Effector memory CD4-positive, alpha-beta T cell (primary cell): ENCODE data around the gene ARHGAP28.

Source experiments
- DNase-seq, 3 donors: peaks; one replicate each; pipeline ENCODE4 v3.0.0-alpha.2; 2020
- H3K27ac ChIP-seq: 2 replicates; pipeline ENCODE4 v1.7.0; 2013; ENCODE audit warnings: mild to moderate bottlenecking, low read length, moderate library complexity; ENCODE audit not compliant: insufficient read depth, poor library complexity, severe bottlenecking
- H3K27me3 ChIP-seq: replicated peaks from 2 replicates; pipeline ENCODE4 v1.7.0; 2013; ENCODE audit warnings: mild to moderate bottlenecking, low read length; ENCODE audit not compliant: insufficient read depth, control insufficient read depth, poor library complexity, severe bottlenecking
- H3K36me3 ChIP-seq: 2 replicates; pipeline ENCODE4 v1.7.0; 2013; ENCODE audit warnings: mild to moderate bottlenecking, low read length, moderate library complexity; ENCODE audit not compliant: control insufficient read depth, insufficient read depth
- H3K4me1 ChIP-seq: 2 replicates; pipeline ENCODE4 v1.7.0; 2013; ENCODE audit warnings: low read length, mild to moderate bottlenecking; ENCODE audit not compliant: control insufficient read depth, insufficient read depth, poor library complexity, severe bottlenecking
- H3K4me3 ChIP-seq: 2 replicates; pipeline ENCODE4 v1.7.0; 2013; ENCODE audit warnings: low read length, low read depth, mild to moderate bottlenecking; ENCODE audit not compliant: insufficient read depth, poor library complexity, severe bottlenecking
- H3K9me3 ChIP-seq: 2 replicates; pipeline ENCODE4 v1.7.0; 2013; ENCODE audit warnings: mild to moderate bottlenecking, low read length, moderate library complexity; ENCODE audit not compliant: control insufficient read depth

Gene ARHGAP28

GRCh38 chr18:6950641-6951040 is 221.1 kb downstream of the ARHGAP28 start:
- no peak for DNase-seq
- Histone ChIP-seq H3K27ac (no peak overlapping the region), H3K27me3 (no peaks in the 10 kb centered on the region), H3K4me3 (no peak overlapping the region), H3K4me1 (no peaks in the 10 kb centered on the region), H3K36me3 (no peaks in the 10 kb centered on the region), H3K9me3 (no peaks in the 10 kb centered on the region)

- H3K4me3 ChIP-seq: no peak overlapping the region
- H3K27me3 ChIP-seq: no peaks in the 10 kb centered on the region
- DNase-seq: no peak
- no peaks in the 10 kb centered on the region for H3K36me3 ChIP-seq
- no peaks in the 10 kb centered on the region for H3K4me1 ChIP-seq
- H3K27ac ChIP-seq: no peak overlapping the region
- H3K9me3 ChIP-seq: no peaks in the 10 kb centered on the region
These were observed 222.0 kb downstream of the ARHGAP28 start for GRCh38 chr18:6951336-6952090.

GRCh38 chr18:6954501-6954900 is 225.0 kb downstream of the ARHGAP28 start:
- no peak overlapping the region for H3K27ac ChIP-seq
- H3K36me3 ChIP-seq: no peaks in the 10 kb centered on the region

GRCh38 chr18:6955304-6955703 is 225.8 kb downstream of the ARHGAP28 start:
- H3K4me1 ChIP-seq: no peaks in the 10 kb centered on the region

More at GRCh38 chr18:6954501-6954900, 225.0 kb downstream of the ARHGAP28 start:
- Histone ChIP-seq H3K27me3 (no peaks in the 10 kb centered on the region), H3K4me1 (no peaks in the 10 kb centered on the region), H3K4me3 (no peak overlapping the region), H3K9me3 (no peaks in the 10 kb centered on the region)
- no peak for DNase-seq

GRCh38 chr18:6956495-6956894 is 227.0 kb downstream of the ARHGAP28 start:
- H3K9me3 ChIP-seq: no peaks in the 10 kb centered on the region

More at GRCh38 chr18:6955304-6955703, 225.8 kb downstream of the ARHGAP28 start:
- Histone ChIP-seq H3K4me3 (no peak overlapping the region), H3K9me3 (no peaks in the 10 kb centered on the region), H3K36me3 (no peaks in the 10 kb centered on the region), H3K27ac (no peak overlapping the region), H3K27me3 (no peaks in the 10 kb centered on the region)
- no peak for DNase-seq

GRCh38 chr18:6956999-6957398 is 227.5 kb downstream of the ARHGAP28 start:
- no peak for DNase-seq
- H3K27ac ChIP-seq: no peak overlapping the region
- H3K4me1 ChIP-seq: no peaks in the 10 kb centered on the region
- no peaks in the 10 kb centered on the region for H3K27me3 ChIP-seq
- H3K36me3 ChIP-seq: no peaks in the 10 kb centered on the region
- no peak overlapping the region for H3K4me3 ChIP-seq
- no peaks in the 10 kb centered on the region for H3K9me3 ChIP-seq

More at GRCh38 chr18:6956495-6956894, 227.0 kb downstream of the ARHGAP28 start:
- Histone ChIP-seq H3K36me3 (no peaks in the 10 kb centered on the region), H3K27me3 (no peaks in the 10 kb centered on the region), H3K4me3 (no peak overlapping the region), H3K4me1 (no peaks in the 10 kb centered on the region), H3K27ac (no peak overlapping the region)
- no peak for DNase-seq

GRCh38 chr18:6959110-6959509 is 229.6 kb downstream of the ARHGAP28 start:
- DNase-seq: no peak
- no peaks in the 10 kb centered on the region for H3K4me1 ChIP-seq
- H3K27me3 ChIP-seq: no peaks in the 10 kb centered on the region
- no peak overlapping the region for H3K4me3 ChIP-seq
- H3K9me3 ChIP-seq: no peaks in the 10 kb centered on the region
- no peaks in the 10 kb centered on the region for H3K36me3 ChIP-seq
- H3K27ac ChIP-seq: no peak overlapping the region

- Histone ChIP-seq H3K27me3 (no peaks in the 10 kb centered on the region), H3K4me1 (no peaks in the 10 kb centered on the region), H3K36me3 (no peaks in the 10 kb centered on the region), H3K4me3 (no peak overlapping the region), H3K27ac (no peak overlapping the region), H3K9me3 (no peaks in the 10 kb centered on the region)
- no peak for DNase-seq
These were observed 230.6 kb downstream of the ARHGAP28 start for GRCh38 chr18:6960124-6960523.

GRCh38 chr18:6960656-6961055 is 231.1 kb downstream of the ARHGAP28 start:
- H3K27ac ChIP-seq: no peak overlapping the region
- no peak for DNase-seq
- H3K36me3 ChIP-seq: no peaks in the 10 kb centered on the region
- H3K4me1 ChIP-seq: no peaks in the 10 kb centered on the region
- no peak overlapping the region for H3K4me3 ChIP-seq
- H3K9me3 ChIP-seq: no peaks in the 10 kb centered on the region
- no peaks in the 10 kb centered on the region for H3K27me3 ChIP-seq

- H3K27ac ChIP-seq: no peak overlapping the region
- no peaks in the 10 kb centered on the region for H3K36me3 ChIP-seq
These were observed 231.8 kb downstream of the ARHGAP28 start for GRCh38 chr18:6961331-6961730.

More at GRCh38 chr18:6961331-6961730, 231.8 kb downstream of the ARHGAP28 start:
- no peaks in the 10 kb centered on the region for H3K9me3 ChIP-seq
- no peaks in the 10 kb centered on the region for H3K4me1 ChIP-seq
- no peak for DNase-seq
- no peaks in the 10 kb centered on the region for H3K27me3 ChIP-seq
- H3K4me3 ChIP-seq: no peak overlapping the region
